Measurements from ENCODE around the gene WRAP73. TPM values are rescaled to one million over a fixed set of nuclear protein-coding genes. Genes with fewer than 3 reads are reported as not detected.

WRAP73 gene
- total RNA-seq, 2 donors from 2014 or later = 6.8 to 11.4 TPM

- Histone ChIP-seq H3K27me3 (no peaks in the 10 kb centered on the region), H3K4me3 (no peak overlapping the region), H3K27ac (no peak overlapping the region), H3K36me3 (no peaks in the 10 kb centered on the region), H3K9me3 (no peaks in the 10 kb centered on the region), H3K4me1 (peaks cover 0 to 2% of the 10 kb centered on the region in 2 donors)
- DNase-seq (ENCODE audit: low spot score) = no peak
- TF ChIP-seq CTCF (IDR thresholded peaks at IDR 0.05) = no peak
Measured at GRCh38 chr1:3690282-3691065, 40.6 kb upstream of the WRAP73 start.

GRCh38 chr1:3689138-3689750 is 39.3 kb upstream of the WRAP73 start:
- Histone ChIP-seq H3K9me3 (no peaks in the 10 kb centered on the region), H3K4me3 (no peak overlapping the region), H3K27me3 (no peaks in the 10 kb centered on the region), H3K4me1 (no peaks in the 10 kb centered on the region), H3K27ac (no peak overlapping the region), H3K36me3 (no peaks in the 10 kb centered on the region)
- no peak for DNase-seq (ENCODE audit: low spot score)
- no peak for TF ChIP-seq CTCF (IDR thresholded peaks at IDR 0.05)

- H3K27ac ChIP-seq = no peak overlapping the region
- H3K27me3 ChIP-seq = no peaks in the 10 kb centered on the region
- H3K9me3 ChIP-seq = no peaks in the 10 kb centered on the region
- no peak for DNase-seq (ENCODE audit: low spot score)
- no peaks in the 10 kb centered on the region for H3K36me3 ChIP-seq
- no peaks in the 10 kb centered on the region for H3K4me1 ChIP-seq
- no peak overlapping the region for H3K4me3 ChIP-seq
- no peak for TF ChIP-seq CTCF (IDR thresholded peaks at IDR 0.05)
Measured at GRCh38 chr1:3688356-3689137, 38.6 kb upstream of the WRAP73 start.

GRCh38 chr1:3687504-3687903 is 37.6 kb upstream of the WRAP73 start:
- Histone ChIP-seq H3K9me3 (no peaks in the 10 kb centered on the region), H3K36me3 (no peaks in the 10 kb centered on the region), H3K27me3 (no peaks in the 10 kb centered on the region), H3K27ac (no peak overlapping the region), H3K4me3 (no peak overlapping the region), H3K4me1 (no peaks in the 10 kb centered on the region)
- no peak for DNase-seq (ENCODE audit: low spot score)
- TF ChIP-seq CTCF (IDR thresholded peaks at IDR 0.05) = no peak

- Histone ChIP-seq H3K4me1 (no peaks in the 10 kb centered on the region), H3K9me3 (no peaks in the 10 kb centered on the region), H3K27me3 (no peaks in the 10 kb centered on the region), H3K4me3 (no peak overlapping the region), H3K27ac (no peak overlapping the region), H3K36me3 (no peaks in the 10 kb centered on the region)
- no peak for DNase-seq (ENCODE audit: low spot score)
- TF ChIP-seq CTCF (IDR thresholded peaks at IDR 0.05) = no peak
Measured at GRCh38 chr1:3685906-3686305, 36.0 kb upstream of the WRAP73 start.
